HL-60 (cell line): ENCODE measurements around the gene NTN1.

Source experiments
- DNase-seq, 2 experiments: peaks; one replicate each; pipeline ENCODE4 v3.0.0-alpha.2; 2010 to 2020; ENCODE audit warnings: low read depth in 1 of 2, low spot score in 1 of 2
- H3K27ac ChIP-seq: fragments of 250-450 bp; sonication (Bioruptor Pico); replicated peaks from 2 replicates; pipeline ENCODE4 v1.5.1; 2020; ENCODE audit warnings: mild to moderate bottlenecking, moderate library complexity
- H3K27me3 ChIP-seq: fragments of 250-450 bp; sonication (Bioruptor Pico); 2 replicates; pipeline ENCODE4 v1.5.1; 2021; ENCODE audit warnings: mild to moderate bottlenecking, moderate library complexity; ENCODE audit not compliant: insufficient read depth, poor library complexity, severe bottlenecking
- H3K4me3 ChIP-seq: replicated peaks from 2 replicates; pipeline ENCODE4 v1.5.1; 2011; ENCODE audit warnings: mild to moderate bottlenecking, control low read depth, low read length; ENCODE audit not compliant: insufficient read depth
- CTCF ChIP-seq: IDR thresholded peaks from one replicate; pipeline ENCODE4 v1.5.1; 2011; ENCODE audit warnings: low read length, control low read depth, inconsistent platforms; ENCODE audit not compliant: insufficient read depth
- GABPA ChIP-seq: IDR thresholded peaks from 2 replicates; pipeline ENCODE4 v1.6.1; 2012; ENCODE audit warnings: low read depth
- REST ChIP-seq: IDR thresholded peaks from 2 replicates; pipeline ENCODE4 v1.6.1; 2012; ENCODE audit warnings: low read depth; ENCODE audit not compliant: insufficient replicate concordance
- SPI1 ChIP-seq: IDR thresholded peaks from 2 replicates; pipeline ENCODE4 v1.6.1; 2012; ENCODE audit warnings: low read depth, mild to moderate bottlenecking, borderline replicate concordance

NTN1 gene

GRCh38 chr17:9116861-9117568 is 95.7 kb downstream of the NTN1 start:
- Histone ChIP-seq H3K4me3 (no peak overlapping the region), H3K27ac (no peak overlapping the region), H3K27me3 (no peaks in the 10 kb centered on the region)
- no peak for DNase-seq
- TF ChIP-seq CTCF (no peak), SPI1 (no peak)

- TF ChIP-seq REST (no peak), GABPA (no peak), SPI1 (no peak), CTCF (no peak)
- Histone ChIP-seq H3K27me3 (no peaks in the 10 kb centered on the region), H3K4me3 (no peak overlapping the region), H3K27ac (no peak overlapping the region)
- DNase-seq: no peak
Observed at GRCh38 chr17:9120471-9120870, 99.2 kb downstream of the NTN1 start.

GRCh38 chr17:9121186-9121820 is 100.0 kb downstream of the NTN1 start:
- DNase-seq: no peak
- no peak for TF ChIP-seq GABPA
- TF ChIP-seq CTCF: no peak
- H3K4me3 ChIP-seq: no peak overlapping the region
- H3K27ac ChIP-seq: no peak overlapping the region
- H3K27me3 ChIP-seq: no peaks in the 10 kb centered on the region

GRCh38 chr17:9123594-9124553 is 102.6 kb downstream of the NTN1 start:
- TF ChIP-seq REST: no peak
- H3K27ac ChIP-seq: no peak overlapping the region
- H3K27me3 ChIP-seq: no peaks in the 10 kb centered on the region
- no peak overlapping the region for H3K4me3 ChIP-seq
- DNase-seq: no peak
